ENCODE data around the gene NCAPD2. TPM values are rescaled to one million over a fixed set of nuclear protein-coding genes. Genes with fewer than 3 reads are reported as not detected.

NCAPD2 gene
- total RNA-seq, 1 donor from 2014 or later = 35.3 TPM

GRCh38 chr12:6534945-6535696, 41.2 kb downstream of the NCAPD2 start:
- peak; percentile 80 for DNase-seq

- DNase-seq = no peak
Observed at GRCh38 chr12:6535697-6535946, 41.7 kb downstream of the NCAPD2 start.

GRCh38 chr12:6535960-6536847, 42.3 kb downstream of the NCAPD2 start:
- no peak for DNase-seq

- DNase-seq = no peak
Observed at GRCh38 chr12:6536894-6537579, 43.1 kb downstream of the NCAPD2 start.

GRCh38 chr12:6537580-6538419, 43.9 kb downstream of the NCAPD2 start:
- DNase-seq = peak; percentile 91

- peak; percentile 66 for DNase-seq
Observed at GRCh38 chr12:6538420-6539313, 44.8 kb downstream of the NCAPD2 start.

- no peak for DNase-seq
Observed at GRCh38 chr12:6539314-6539682, 45.4 kb downstream of the NCAPD2 start.

- no peak for DNase-seq
Observed at GRCh38 chr12:6539707-6540134, 45.8 kb downstream of the NCAPD2 start.

GRCh38 chr12:6540181-6540877, 46.4 kb downstream of the NCAPD2 start:
- peak; percentile 89 for DNase-seq

- DNase-seq = no peak
Observed at GRCh38 chr12:6541371-6542165, 47.7 kb downstream of the NCAPD2 start.

GRCh38 chr12:6542209-6543009, 48.5 kb downstream of the NCAPD2 start:
- no peak for DNase-seq

GRCh38 chr12:6546016-6546415, 52.1 kb downstream of the NCAPD2 start:
- DNase-seq = no peak

GRCh38 chr12:6547566-6547965, 53.7 kb downstream of the NCAPD2 start:
- DNase-seq = no peak

- DNase-seq = no peak
Observed at GRCh38 chr12:6547987-6548386, 54.1 kb downstream of the NCAPD2 start.

GRCh38 chr12:6548556-6548955, 54.7 kb downstream of the NCAPD2 start:
- no peak for DNase-seq

- DNase-seq = no peak
Observed at GRCh38 chr12:6548966-6549683, 55.2 kb downstream of the NCAPD2 start.

GRCh38 chr12:6549684-6550151, 55.8 kb downstream of the NCAPD2 start:
- no peak for DNase-seq

Data from tongue (tissue), 2 donors.